ENCODE measurements around the gene C12orf75.

- TF ChIP-seq CTCF (conservative IDR thresholded peaks at IDR 0.05; ENCODE audit: low read depth in 2 of 2) (no peak), REST (IDR thresholded peaks at IDR 0.05; ENCODE audit: unreplicated experiment) (no peak), EZH2 (IDR thresholded peaks at IDR 0.05; ENCODE audit: low read depth, unreplicated experiment) (no peak), POLR2AphosphoS5 (IDR thresholded peaks at IDR 0.05; ENCODE audit: low read depth) (no peak), EZH2phosphoT487 (IDR thresholded peaks at IDR 0.05; ENCODE audit: unreplicated experiment) (no peak)
Measured at GRCh38 chr12:105348561-105348960, 18.1 kb downstream of the C12orf75 start.

Data from GM23338 (cell line).